GM18517 (cell line): Measurements from ENCODE around the gene YJU2.

Experiments
- ATAC-seq: cut with Tn5 transposase; IDR thresholded peaks from one replicate; pipeline ENCODE4 v1.9.1; 2021; ENCODE audit warnings: mild to moderate bottlenecking, moderate library complexity; ENCODE audit not compliant: unreplicated experiment

YJU2 gene

GRCh38 chr19:4295972-4296771, 49.3 kb downstream of the YJU2 start:
- no peak for ATAC-seq

- no peak for ATAC-seq
Observed at GRCh38 chr19:4297901-4298809, 51.3 kb downstream of the YJU2 start.

GRCh38 chr19:4298810-4299550, 52.1 kb downstream of the YJU2 start:
- no peak for ATAC-seq

GRCh38 chr19:4300589-4300988, 53.7 kb downstream of the YJU2 start:
- no peak for ATAC-seq

GRCh38 chr19:4301590-4302242, 54.8 kb downstream of the YJU2 start:
- ATAC-seq: no peak

- ATAC-seq: no peak
Observed at GRCh38 chr19:4302243-4302640, 55.4 kb downstream of the YJU2 start, which contains the start of gene TMIGD2. Gene TMIGD2, minus strand, starts transcription at chr19:4302389. Its CDS starts 4 bp downstream, at chr19:4302385.

- no peak for ATAC-seq
Observed at GRCh38 chr19:4303819-4304537, 57.1 kb downstream of the YJU2 start.

GRCh38 chr19:4304538-4305256, 57.8 kb downstream of the YJU2 start, which contains the start of gene FSD1:
Gene FSD1, plus strand, starts transcription at chr19:4304598. Its CDS starts 149 bp downstream, at chr19:4304747.
- ATAC-seq: no peak

GRCh38 chr19:4305257-4305612, 58.4 kb downstream of the YJU2 start:
- no peak for ATAC-seq

- no peak for ATAC-seq
Observed at GRCh38 chr19:4305659-4306058, 58.8 kb downstream of the YJU2 start.

- no peak for ATAC-seq
Observed at GRCh38 chr19:4310247-4311121, 63.6 kb downstream of the YJU2 start.

- ATAC-seq: no peak
Observed at GRCh38 chr19:4313847-4314490, 67.1 kb downstream of the YJU2 start.

- no peak for ATAC-seq
Observed at GRCh38 chr19:4316956-4317355, 70.1 kb downstream of the YJU2 start.

- ATAC-seq: no peak
Observed at GRCh38 chr19:4318460-4318859, 71.6 kb downstream of the YJU2 start.
